SK-N-MC (cell line): Measurements from ENCODE around the gene EGLN1.

Experiments used
- EZH2 ChIP-seq: fragments of 200-600 bp; sonication (generic); IDR thresholded peaks from one replicate; pipeline ENCODE4 v1.6.1; 2017; ENCODE audit warnings: antibody characterized with exemption
- FOXP2 ChIP-seq: optimal IDR thresholded peaks from 2 replicates; pipeline ENCODE3; 2011; ENCODE audit warnings: mild to moderate bottlenecking, moderate library complexity; ENCODE audit not compliant: insufficient read depth; ENCODE audit errors: extremely low read length, control extremely low read depth

DNA sequence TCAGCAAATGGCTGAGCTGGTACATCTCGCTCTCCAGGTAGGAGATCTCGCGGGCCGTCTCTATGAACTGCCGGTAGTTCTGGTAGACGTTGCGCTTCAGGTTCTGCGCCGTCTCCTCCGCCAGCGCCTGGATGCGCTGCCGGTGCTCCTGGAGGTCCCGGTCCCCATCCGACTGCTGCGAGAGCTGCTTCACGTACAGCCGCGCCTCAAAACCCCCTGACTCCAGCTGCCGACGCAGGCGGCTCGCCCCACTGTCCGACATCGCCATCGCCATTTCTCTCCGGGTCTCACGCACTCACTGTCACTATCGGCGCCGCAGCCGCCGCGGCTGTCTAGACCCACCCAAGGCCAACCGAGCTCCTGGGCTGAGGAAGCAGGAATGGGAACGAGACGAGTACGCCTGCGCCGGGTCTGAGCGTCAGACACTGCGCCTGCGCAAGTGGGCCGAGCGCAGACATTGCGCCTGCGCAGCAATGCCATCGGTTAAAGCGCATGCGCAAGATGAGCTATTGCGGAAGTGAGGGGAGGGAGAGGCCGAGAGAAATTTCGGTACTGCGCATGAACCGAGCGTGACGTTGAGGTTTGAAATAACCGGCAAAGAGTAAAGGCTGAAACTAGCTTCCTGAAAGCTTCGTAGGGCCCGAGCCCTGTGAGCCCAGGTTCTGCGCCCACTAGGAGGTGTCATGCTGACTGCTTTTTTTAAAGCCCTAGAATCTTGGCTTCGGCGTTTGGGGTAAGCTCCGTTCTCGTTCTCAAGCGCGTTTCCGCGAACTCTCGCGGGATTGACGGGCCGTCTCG, 84.4 kb downstream of the EGLN1 start, which contains the start of gene EXOC8:
- TF ChIP-seq EZH2: no peak
- no peak for TF ChIP-seq FOXP2
